Caco-2 (cell line): ENCODE results near the gene TIMM44. TPM values are rescaled to one million over a fixed set of nuclear protein-coding genes. Genes with fewer than 3 reads are reported as not detected.

Experiments
- BruUV-seq: library from RNA; stranded (reverse); fragments of 400-500 nt; replicated peaks from 2 replicates; lab custom pipeline; 2021; lab: Mats Ljungman, UMichigan
- CTCF ChIA-PET: fragments of 300-600 bp; sonication (Branson Sonifier 250); formaldehyde crosslinking; loops from one replicate; lab custom pipeline; 2022; ENCODE audit warnings: antibody characterized with exemption; lab: Charles Lee
- POLR2A ChIA-PET: fragments of 300-600 bp; sonication (Branson Sonifier 250); formaldehyde crosslinking; loops from one replicate; lab custom pipeline; 2022; ENCODE audit warnings: antibody characterized with exemption; lab: Charles Lee
- DNase-seq, 2 experiments: peaks; one replicate each; pipeline versions ENCODE4 v3.0.0 to v3.0.0-alpha.2; 2020 to 2022
- H3K27me3 ChIP-seq: replicated peaks from 2 replicates; pipeline ENCODE4 v1.6.0; 2011; ENCODE audit warnings: low read length; ENCODE audit not compliant: control insufficient read depth, insufficient read depth
- H3K36me3 ChIP-seq: 2 replicates; pipeline ENCODE4 v1.5.1; 2011; ENCODE audit warnings: low read length; ENCODE audit not compliant: control insufficient read depth, insufficient read depth
- H3K4me1 ChIP-seq: fragments of 250-450 bp; sonication (Bioruptor Pico); 2 replicates; pipeline ENCODE4 v1.5.1; 2020; ENCODE audit warnings: mild to moderate bottlenecking
- H3K4me3 ChIP-seq: 2 replicates; pipeline ENCODE4 v1.5.1; 2011; ENCODE audit warnings: low read depth, mild to moderate bottlenecking, control low read depth, low read length
- H3K9me3 ChIP-seq: fragments of 250-450 bp; sonication (Bioruptor Pico); 2 replicates; pipeline ENCODE4 v1.5.1; 2020; ENCODE audit warnings: mild to moderate bottlenecking, moderate library complexity
- H3K27ac Mint-ChIP-seq: one replicate; pipeline ENCODE4 v1.8.0; 2022; ENCODE audit warnings: mixed read lengths; ENCODE audit not compliant: unreplicated experiment
- H3K27me3 Mint-ChIP-seq: one replicate; pipeline ENCODE4 v1.8.0; 2022; ENCODE audit warnings: mixed read lengths; ENCODE audit not compliant: insufficient read depth, unreplicated experiment
- H3K36me3 Mint-ChIP-seq: one replicate; pipeline ENCODE4 v1.8.0; 2022; ENCODE audit warnings: mild to moderate bottlenecking, mixed read lengths; ENCODE audit not compliant: insufficient read depth, unreplicated experiment
- H3K4me1 Mint-ChIP-seq: one replicate; pipeline ENCODE4 v1.8.0; 2022; ENCODE audit warnings: low read depth, mixed read lengths; ENCODE audit not compliant: unreplicated experiment
- H3K4me3 Mint-ChIP-seq: one replicate; pipeline ENCODE4 v1.8.0; 2022; ENCODE audit warnings: mild to moderate bottlenecking, moderate library complexity, mixed read lengths; ENCODE audit not compliant: unreplicated experiment
- H3K9me3 Mint-ChIP-seq: one replicate; pipeline ENCODE4 v1.8.0; 2022; ENCODE audit warnings: mixed read lengths; ENCODE audit not compliant: unreplicated experiment
- CTCF ChIP-seq, 2 experiments: fragments of 200-600 bp in 1 of 2; IDR thresholded peaks; 1 replicate in 1 of 2; 2 replicates in 1 of 2; pipeline versions ENCODE4 v1.5.1 to v1.8.0; 2011 to 2022; ENCODE audit warnings: antibody characterized with exemption in 1 of 2, control low read depth in 1 of 2, inconsistent platforms in 1 of 2, low read depth in 1 of 2, low read length in 1 of 2, mild to moderate bottlenecking in 1 of 2, moderate library complexity in 1 of 2; ENCODE audit not compliant: insufficient read depth in 1 of 2, severe bottlenecking in 1 of 2, unreplicated experiment in 1 of 2
- intact Hi-C: fragments of 100-400 bp; cut with micrococcal nuclease; formaldehyde crosslinking; loops from one replicate; pipeline ENCODE4 v1.10.0; 2022; ENCODE audit not compliant: unreplicated experiment
- total RNA-seq: library from RNA; stranded (reverse); gene quantifications from 2 replicates; pipeline ENCODE4 v1.2.3, GENCODE V29; 2022

The TIMM44 gene
- total RNA-seq, 1 experiment from 2014 or later: 129 TPM

GRCh38 chr19:7916955-7917266, 26.6 kb downstream of the TIMM44 start:
- peaks cover 37% of the 10 kb centered on the region for H3K36me3 Mint-ChIP-seq
- H3K27me3 Mint-ChIP-seq: no peaks in the 10 kb centered on the region
- ChIA-PET POLR2A (interaction anchor here (0.9 kb wide), 1 partner anchor 27 kb away, joined by 3 read pairs; no protein-coding TSS in a partner anchor), CTCF (interaction anchor here (0.9 to 3.0 kb wide), 4 partner anchors 12 to 48 kb away, joined by 3 to 14 read pairs (median 8); partner anchors contain the start of gene TIMM44)
- Histone ChIP-seq H3K9me3 (no peaks in the 10 kb centered on the region), H3K27me3 (no peaks in the 10 kb centered on the region), H3K4me1 (peaks cover 16% of the 10 kb centered on the region), H3K4me3 (peak overlapping the region; percentile 58), H3K36me3 (no peaks in the 10 kb centered on the region)
- H3K9me3 Mint-ChIP-seq: no peaks in the 10 kb centered on the region
- H3K4me3 Mint-ChIP-seq: peak overlapping the region; percentile 87
- BruUV-seq: no TSS peak
- no peak for TF ChIP-seq CTCF (IDR thresholded peaks at IDR 0.05; ENCODE audit: insufficient read depth in 1 of 2, low read depth in 1 of 2, low read length in 1 of 2, severe bottlenecking in 1 of 2, unreplicated experiment in 1 of 2)
- intact Hi-C loops: no loop called here
- no peak for DNase-seq
- H3K27ac Mint-ChIP-seq: no peak overlapping the region
- H3K4me1 Mint-ChIP-seq: peaks cover 7% of the 10 kb centered on the region

- ChIA-PET POLR2A (interaction anchor here (0.9 to 1.0 kb wide), 2 partner anchors 13 to 28 kb away, joined by 3 read pairs; partner anchors contain the start of gene MAP2K7), CTCF (interaction anchor here (1.2 to 3.0 kb wide), 4 partner anchors 13 to 47 kb away, joined by 4 to 14 read pairs (median 8); partner anchors contain the start of genes MAP2K7 and TIMM44)
- Histone ChIP-seq H3K27me3 (no peaks in the 10 kb centered on the region), H3K4me1 (peaks cover 14% of the 10 kb centered on the region), H3K9me3 (no peaks in the 10 kb centered on the region), H3K36me3 (no peaks in the 10 kb centered on the region), H3K4me3 (peak overlapping the region; percentile 58)
- peak overlapping the region; percentile 87 for H3K4me3 Mint-ChIP-seq
- H3K9me3 Mint-ChIP-seq: no peaks in the 10 kb centered on the region
- intact Hi-C loops: no loop called here
- H3K36me3 Mint-ChIP-seq: peaks cover 43% of the 10 kb centered on the region
- peak in 1 of 2 experiments; percentile 13 for TF ChIP-seq CTCF (IDR thresholded peaks at IDR 0.05; ENCODE audit: insufficient read depth in 1 of 2, low read depth in 1 of 2, low read length in 1 of 2, severe bottlenecking in 1 of 2, unreplicated experiment in 1 of 2)
- H3K27me3 Mint-ChIP-seq: no peaks in the 10 kb centered on the region
- peak overlapping the region; percentile 42 for H3K27ac Mint-ChIP-seq
- no TSS peak for BruUV-seq
- H3K4me1 Mint-ChIP-seq: peaks cover 7% of the 10 kb centered on the region
- peak; percentile 43 to 65 for DNase-seq
Measured at GRCh38 chr19:7916103-7916954, 27.1 kb downstream of the TIMM44 start.

- CTCF ChIA-PET: interaction anchor here (1.2 to 3.0 kb wide), 2 partner anchors 12 to 46 kb away, joined by 4 to 14 read pairs; partner anchors contain the start of gene MAP2K7
- H3K9me3 ChIP-seq: no peaks in the 10 kb centered on the region
- peaks cover 9% of the 10 kb centered on the region for H3K4me1 ChIP-seq
- H3K27me3 ChIP-seq: no peaks in the 10 kb centered on the region
- H3K4me3 Mint-ChIP-seq: peak overlapping the region; percentile 87
- H3K9me3 Mint-ChIP-seq: no peaks in the 10 kb centered on the region
- no TSS peak for BruUV-seq
- no peaks in the 10 kb centered on the region for H3K36me3 ChIP-seq
- H3K4me1 Mint-ChIP-seq: peaks cover 7% of the 10 kb centered on the region
- intact Hi-C loops: no loop called here
- peak overlapping the region; percentile 58 for H3K4me3 ChIP-seq
- TF ChIP-seq CTCF (IDR thresholded peaks at IDR 0.05; ENCODE audit: insufficient read depth in 1 of 2, low read depth in 1 of 2, low read length in 1 of 2, severe bottlenecking in 1 of 2, unreplicated experiment in 1 of 2): no peak
- H3K27me3 Mint-ChIP-seq: no peaks in the 10 kb centered on the region
- H3K27ac Mint-ChIP-seq: peak overlapping the region; percentile 42
- no peak for DNase-seq
- peaks cover 42% of the 10 kb centered on the region for H3K36me3 Mint-ChIP-seq
- POLR2A ChIA-PET: interaction anchor here (0.7 to 1.0 kb wide), 2 partner anchors 12 to 18 kb away, joined by 3 to 6 read pairs; partner anchors contain the start of gene MAP2K7
Measured at GRCh38 chr19:7915250-7916102, 28.0 kb downstream of the TIMM44 start.
